GM12872 (cell line): ENCODE data around the gene GRSF1.

Source experiments
- TF ChIP-seq, protein P1 (sequence below): IDR thresholded peaks from 3 replicates; pipeline ENCODE4 v1.5.1; 2011; ENCODE audit warnings: low read depth, mild to moderate bottlenecking, low read length, moderate library complexity; ENCODE audit not compliant: insufficient read depth

Gene GRSF1, protein sequence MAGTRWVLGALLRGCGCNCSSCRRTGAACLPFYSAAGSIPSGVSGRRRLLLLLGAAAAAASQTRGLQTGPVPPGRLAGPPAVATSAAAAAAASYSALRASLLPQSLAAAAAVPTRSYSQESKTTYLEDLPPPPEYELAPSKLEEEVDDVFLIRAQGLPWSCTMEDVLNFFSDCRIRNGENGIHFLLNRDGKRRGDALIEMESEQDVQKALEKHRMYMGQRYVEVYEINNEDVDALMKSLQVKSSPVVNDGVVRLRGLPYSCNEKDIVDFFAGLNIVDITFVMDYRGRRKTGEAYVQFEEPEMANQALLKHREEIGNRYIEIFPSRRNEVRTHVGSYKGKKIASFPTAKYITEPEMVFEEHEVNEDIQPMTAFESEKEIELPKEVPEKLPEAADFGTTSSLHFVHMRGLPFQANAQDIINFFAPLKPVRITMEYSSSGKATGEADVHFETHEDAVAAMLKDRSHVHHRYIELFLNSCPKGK

DNA sequence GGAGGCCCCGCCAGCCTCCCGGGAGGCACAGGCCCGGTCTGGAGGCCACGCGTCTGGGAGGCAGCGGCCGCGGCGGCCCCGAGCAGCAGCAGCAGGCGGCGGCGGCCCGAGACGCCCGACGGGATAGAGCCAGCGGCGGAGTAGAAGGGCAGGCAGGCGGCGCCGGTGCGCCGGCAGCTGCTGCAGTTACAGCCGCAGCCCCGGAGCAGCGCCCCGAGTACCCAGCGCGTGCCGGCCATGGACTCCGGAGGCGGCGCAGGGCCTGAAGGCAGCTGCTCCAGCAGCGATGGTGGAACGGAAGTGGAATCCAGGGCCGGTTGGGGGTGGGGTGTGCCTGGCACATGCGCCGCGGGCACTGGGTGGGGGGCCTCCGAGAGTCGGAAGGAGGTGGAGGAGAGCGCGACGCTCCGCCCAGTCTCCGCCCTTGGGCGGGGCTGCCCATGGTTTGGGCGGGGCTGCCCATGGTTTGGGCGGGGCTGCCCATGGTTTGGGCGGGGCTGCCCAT, at the start of gene GRSF1:
Gene GRSF1 (minus strand): TSS at position 302 of the 505 bp plus-strand sequence. CDS start 63 bp downstream, at position 239.
- TF ChIP-seq, protein P1, sequence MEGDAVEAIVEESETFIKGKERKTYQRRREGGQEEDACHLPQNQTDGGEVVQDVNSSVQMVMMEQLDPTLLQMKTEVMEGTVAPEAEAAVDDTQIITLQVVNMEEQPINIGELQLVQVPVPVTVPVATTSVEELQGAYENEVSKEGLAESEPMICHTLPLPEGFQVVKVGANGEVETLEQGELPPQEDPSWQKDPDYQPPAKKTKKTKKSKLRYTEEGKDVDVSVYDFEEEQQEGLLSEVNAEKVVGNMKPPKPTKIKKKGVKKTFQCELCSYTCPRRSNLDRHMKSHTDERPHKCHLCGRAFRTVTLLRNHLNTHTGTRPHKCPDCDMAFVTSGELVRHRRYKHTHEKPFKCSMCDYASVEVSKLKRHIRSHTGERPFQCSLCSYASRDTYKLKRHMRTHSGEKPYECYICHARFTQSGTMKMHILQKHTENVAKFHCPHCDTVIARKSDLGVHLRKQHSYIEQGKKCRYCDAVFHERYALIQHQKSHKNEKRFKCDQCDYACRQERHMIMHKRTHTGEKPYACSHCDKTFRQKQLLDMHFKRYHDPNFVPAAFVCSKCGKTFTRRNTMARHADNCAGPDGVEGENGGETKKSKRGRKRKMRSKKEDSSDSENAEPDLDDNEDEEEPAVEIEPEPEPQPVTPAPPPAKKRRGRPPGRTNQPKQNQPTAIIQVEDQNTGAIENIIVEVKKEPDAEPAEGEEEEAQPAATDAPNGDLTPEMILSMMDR, result peak; percentile 26; the same call in 1 of the 3 replicates

DNA sequence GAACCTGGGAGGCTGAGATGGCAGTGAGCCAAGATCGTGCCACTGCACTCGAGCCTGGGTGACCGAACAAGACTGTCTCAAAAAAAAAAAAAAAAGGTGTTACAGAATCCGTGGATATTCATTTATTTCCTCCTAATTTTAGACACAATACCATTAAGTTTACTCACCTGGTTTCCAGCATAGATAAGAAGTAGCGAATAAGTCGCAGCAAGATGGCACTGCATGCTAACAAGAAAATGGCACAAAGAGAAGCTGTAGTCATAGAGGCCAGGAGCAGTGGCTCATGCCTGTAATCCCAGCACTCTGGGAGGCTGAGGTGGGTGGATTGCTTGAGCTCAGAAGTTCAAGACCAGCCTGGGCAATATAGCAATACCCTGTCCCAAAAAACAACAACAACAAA, 45.5 kb upstream of the GRSF1 start:
- TF ChIP-seq, protein P1, result no peak

DNA sequence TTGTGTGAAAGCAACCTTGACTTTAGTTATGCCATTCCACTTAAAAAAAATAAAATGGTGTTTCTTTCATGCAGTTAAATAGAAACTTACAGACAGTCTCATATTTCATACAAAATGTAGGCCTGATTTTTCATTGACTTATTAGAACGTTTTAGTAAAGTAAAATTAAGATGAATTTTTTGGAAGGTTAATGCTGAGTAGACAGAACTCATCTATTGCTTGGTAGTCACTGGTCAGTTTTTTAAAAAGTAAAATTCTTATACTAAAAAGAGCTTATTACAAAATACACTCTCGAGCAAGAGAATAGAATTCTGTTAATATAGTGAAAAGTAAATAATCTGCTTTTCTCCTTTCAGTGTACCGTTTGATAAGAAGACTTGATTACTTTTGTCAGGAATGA, 41.0 kb upstream of the GRSF1 start:
- TF ChIP-seq, protein P1, result no peak

DNA sequence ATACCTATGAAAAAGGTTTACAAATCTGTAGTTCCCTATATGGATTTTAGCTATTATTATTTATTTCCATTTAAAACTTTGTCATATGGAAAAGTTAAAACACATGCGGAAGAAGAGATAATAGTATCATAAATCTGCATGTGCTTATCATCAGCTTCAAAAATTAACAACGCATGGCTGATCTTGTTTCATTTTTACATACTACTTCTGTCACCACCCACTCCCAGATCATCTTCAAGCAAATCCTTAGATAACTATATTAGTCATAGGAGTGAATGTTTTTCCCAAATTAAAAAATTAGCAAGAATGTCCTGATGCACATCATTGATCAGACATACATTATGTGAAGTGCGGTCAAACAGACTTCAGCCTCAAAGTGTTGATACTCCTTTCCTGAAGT, 37.9 kb upstream of the GRSF1 start:
- TF ChIP-seq, protein P1, result no peak

DNA sequence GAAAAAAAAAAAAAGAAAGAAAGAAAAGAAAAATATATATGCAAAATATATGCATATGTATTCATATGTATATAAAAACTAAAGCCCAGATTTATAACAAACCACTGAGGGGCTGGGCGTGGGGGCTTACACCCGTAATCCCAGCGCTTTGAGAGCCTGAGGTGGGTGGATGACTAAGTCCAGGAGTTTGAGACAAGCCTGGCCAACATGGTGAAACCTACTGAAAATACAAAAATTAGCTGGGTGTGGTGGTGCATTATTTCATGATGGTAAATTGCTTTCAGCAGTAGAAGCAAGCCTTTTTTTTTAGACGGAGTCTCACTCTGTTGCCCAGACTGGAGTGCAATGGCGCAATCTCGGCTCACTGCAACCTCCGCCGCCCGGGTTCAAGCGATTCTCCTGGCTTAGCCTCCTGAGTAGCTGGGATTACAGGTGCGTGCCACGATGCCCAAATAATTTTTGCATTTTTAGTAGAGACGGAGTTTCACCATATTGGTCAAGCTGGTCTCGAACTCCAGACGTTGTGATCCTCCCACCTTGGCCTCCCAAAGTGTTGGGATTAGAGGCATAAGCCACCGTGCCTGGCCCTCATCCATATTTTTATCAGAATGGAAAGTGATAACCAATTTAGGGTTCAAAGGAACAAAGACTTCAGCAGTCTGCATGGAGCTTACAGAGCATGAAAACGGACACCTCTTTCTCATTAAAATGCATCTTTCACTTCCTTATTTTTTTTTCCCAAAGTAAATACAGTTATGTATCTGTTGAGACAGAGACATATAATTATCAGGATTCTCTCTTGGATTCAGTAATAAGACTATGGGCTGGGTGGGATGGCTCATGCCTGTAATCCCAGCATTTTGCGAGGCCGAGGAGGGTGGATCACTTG, 34.8 kb upstream of the GRSF1 start:
- TF ChIP-seq, protein P1, result no peak

DNA sequence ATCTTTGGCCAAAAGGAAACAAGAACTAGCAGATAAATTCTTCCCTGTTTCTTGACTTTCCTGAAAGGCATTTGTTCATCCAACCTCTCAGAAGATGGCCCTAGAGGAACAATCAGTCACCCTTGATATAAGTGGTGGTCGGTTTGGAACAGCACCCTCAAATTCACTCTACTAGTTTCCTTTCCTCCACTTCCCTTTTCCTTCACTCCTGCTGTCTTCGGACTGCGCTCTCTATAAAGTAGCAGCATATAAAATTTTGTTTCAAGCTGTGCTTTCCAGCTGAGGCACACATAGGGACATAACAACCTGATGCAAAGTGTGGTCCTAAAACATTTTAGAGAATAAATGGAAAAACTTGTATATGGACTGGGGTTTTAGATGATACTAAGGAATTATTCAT, 33.5 kb upstream of the GRSF1 start:
- TF ChIP-seq, protein P1, result no peak

DNA sequence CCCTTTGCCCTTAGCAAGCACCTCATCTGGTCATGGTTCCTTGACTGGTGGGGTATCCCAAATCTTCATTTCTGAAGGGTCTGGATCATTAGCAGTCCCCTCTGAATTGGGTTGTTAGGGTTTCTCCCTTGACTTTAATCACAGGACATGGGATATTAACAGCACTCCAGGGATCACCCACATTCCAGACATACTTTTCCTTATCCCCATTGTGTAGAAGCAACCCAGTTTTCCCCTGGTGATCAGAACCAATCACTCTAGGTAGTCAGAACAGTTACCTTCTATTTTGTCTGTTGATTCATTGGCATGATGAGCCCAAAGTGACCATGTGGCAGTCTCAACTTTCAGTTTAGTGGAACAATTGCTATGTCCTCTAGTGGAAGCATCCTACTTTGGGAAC, 29.1 kb upstream of the GRSF1 start:
- TF ChIP-seq, protein P1, result no peak
